CD4-positive, alpha-beta T cell treated with Interleukin-17A for 1 hour (primary cell): ENCODE measurements around the gene ATP8A2.
"Not testable (repeated sequence)": the region's sequence is repeated elsewhere in the genome, so short reads cannot be mapped to it uniquely, and the experiment has no call there.

Experiments
- DNase-seq: peaks from one replicate; pipeline ENCODE4 v3.0.0-alpha.2; 2020

The ATP8A2 gene

GRCh38 chr13:26058704-26059103, 686.9 kb downstream of the ATP8A2 start:
- no peak for DNase-seq

DNA sequence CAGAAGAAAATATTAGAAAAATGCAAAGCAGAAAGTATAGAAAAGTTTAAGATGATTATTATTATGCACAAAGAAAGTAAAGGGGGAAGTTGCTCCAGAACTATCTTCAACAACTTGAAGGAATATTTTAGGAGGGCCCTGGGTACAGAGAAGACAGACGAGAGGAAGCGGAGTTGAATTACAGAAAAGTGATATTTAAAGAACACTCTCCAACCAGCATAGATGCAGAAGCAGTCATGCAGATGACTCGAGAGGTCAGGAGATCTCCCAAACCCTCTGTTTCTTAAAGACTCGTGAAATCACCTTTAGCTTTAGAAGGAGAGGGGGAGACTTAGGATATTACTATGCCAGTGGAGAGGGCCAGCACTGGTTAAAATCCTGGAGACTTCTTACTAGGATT, 688.6 kb downstream of the ATP8A2 start:
- DNase-seq = no peak

DNA sequence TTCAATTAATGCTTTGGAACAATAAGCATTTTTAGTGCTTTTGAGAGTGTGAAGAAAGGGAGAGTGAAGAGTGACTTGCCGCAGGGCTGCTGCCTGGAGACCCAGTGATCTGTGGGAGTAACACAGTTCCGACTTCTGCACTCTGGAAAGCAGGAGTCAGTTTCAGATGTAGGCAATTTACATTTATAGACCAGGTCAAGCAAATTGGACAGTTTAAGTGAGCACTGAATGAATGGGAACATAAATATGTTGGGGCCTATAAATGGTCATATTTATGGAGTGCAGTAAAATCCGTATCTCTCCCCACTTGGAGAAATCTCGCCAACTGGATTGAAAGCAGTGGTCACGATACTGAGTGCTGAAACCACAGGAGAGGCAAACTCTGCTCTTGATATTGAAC, 689.5 kb downstream of the ATP8A2 start:
- DNase-seq = no peak

GRCh38 chr13:26061947-26062346, 690.2 kb downstream of the ATP8A2 start:
- no peak for DNase-seq

DNA sequence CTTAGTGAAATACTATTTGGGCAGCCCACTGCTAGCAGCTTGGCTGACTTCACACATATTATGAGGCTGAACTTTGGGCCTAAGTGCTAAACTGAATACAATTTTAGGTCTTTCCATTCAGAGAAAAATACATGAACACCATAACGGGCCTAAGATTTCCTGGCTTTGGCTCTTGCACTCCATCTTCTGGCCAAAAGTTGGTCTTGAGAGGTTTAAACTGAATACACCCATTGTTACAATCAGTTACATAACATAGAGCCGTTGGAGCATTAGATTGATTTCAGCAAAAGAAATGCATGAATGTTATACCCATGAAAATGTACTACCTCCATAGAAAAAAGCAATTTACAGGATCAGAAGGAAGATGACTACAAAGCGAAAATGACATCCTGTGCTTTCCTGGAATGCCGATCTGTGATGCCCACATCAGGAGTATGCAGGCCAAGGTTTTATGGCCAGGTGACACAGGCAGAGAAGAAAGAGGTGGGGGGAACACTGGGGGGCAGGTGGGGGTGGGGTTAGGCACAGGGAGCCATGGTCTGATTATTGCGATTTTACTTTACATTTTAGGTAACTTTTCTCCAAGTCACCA, 691.2 kb downstream of the ATP8A2 start:
- peak; percentile 59 for DNase-seq

GRCh38 chr13:26066492-26066891, 694.7 kb downstream of the ATP8A2 start:
- DNase-seq = not testable (repeated sequence)

GRCh38 chr13:26067601-26068000, 695.8 kb downstream of the ATP8A2 start:
- no peak for DNase-seq

- not testable (repeated sequence) for DNase-seq
Observed at GRCh38 chr13:26068372-26068771, 696.6 kb downstream of the ATP8A2 start.

- not testable (repeated sequence) for DNase-seq
Observed at GRCh38 chr13:26069642-26070041, 697.9 kb downstream of the ATP8A2 start.

GRCh38 chr13:26071691-26072090, 699.9 kb downstream of the ATP8A2 start:
- no peak for DNase-seq

GRCh38 chr13:26072335-26072734, 700.6 kb downstream of the ATP8A2 start:
- not testable (repeated sequence) for DNase-seq

DNA sequence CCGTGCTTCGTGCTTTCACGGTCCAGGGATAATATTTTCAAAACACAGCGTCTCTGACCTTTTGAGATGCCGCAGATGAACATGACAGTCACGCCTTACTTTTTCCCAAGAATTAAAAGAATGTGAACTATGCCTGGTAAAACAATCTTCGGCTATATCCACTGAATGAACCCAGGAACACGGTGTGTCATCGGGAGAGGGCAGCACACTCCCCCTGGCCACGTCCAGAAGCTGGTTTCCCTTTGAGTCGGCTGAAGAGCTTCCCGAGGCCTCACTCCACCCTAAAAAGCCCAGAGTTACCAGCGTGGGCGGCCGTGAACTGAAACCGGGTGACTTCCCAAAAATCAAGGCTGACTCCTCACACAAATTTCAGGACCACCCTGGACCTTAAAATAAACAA, 702.9 kb downstream of the ATP8A2 start:
- DNase-seq = no peak
